Spinal cord (tissue), 10 donors: ENCODE results near the gene BCAS1. TPM values are rescaled to one million over a fixed set of nuclear protein-coding genes. Genes with fewer than 3 reads are reported as not detected.
A peak's percentile ranks its signal among the peaks of the same experiment; 100 is the strongest.

Experiments
- DNase-seq, 6 donors: peaks; one replicate each; pipeline versions ENCODE4 v3.0.0 to v3.0.0-alpha.2; 2013 to 2015; ENCODE audit warnings: low spot score in 6 of 6, low read depth in 4 of 6
- H3K27ac ChIP-seq: one replicate; pipeline ENCODE4 v1.5.1; 2013; ENCODE audit warnings: low read depth, low read length, control low read depth
- H3K27me3 ChIP-seq: one replicate; pipeline ENCODE4 v1.6.1; 2013; ENCODE audit warnings: low read length; ENCODE audit not compliant: control insufficient read depth, insufficient read depth
- H3K36me3 ChIP-seq: one replicate; pipeline ENCODE4 v1.6.1; 2013; ENCODE audit warnings: low read length; ENCODE audit not compliant: control insufficient read depth, insufficient read depth
- H3K4me1 ChIP-seq: one replicate; pipeline ENCODE4 v1.6.1; 2013; ENCODE audit warnings: low read length; ENCODE audit not compliant: control insufficient read depth, insufficient read depth
- H3K4me3 ChIP-seq: one replicate; pipeline ENCODE4 v1.5.1; 2013; ENCODE audit warnings: low read depth, low read length, control low read depth
- H3K9me3 ChIP-seq: one replicate; pipeline ENCODE4 v1.6.1; 2013; ENCODE audit warnings: low read length; ENCODE audit not compliant: control insufficient read depth, insufficient read depth
- WGBS: methylation state at CpG from one replicate; pipeline ENCODE4 v1.1.5; 2013; ENCODE audit warnings: missing lambda C conversion rate; ENCODE audit not compliant: insufficient coverage; 5-methylcytosine and 5-hydroxymethylcytosine counted together
- polyA plus RNA-seq, 2 donors: library from polyadenylated mRNA; unstranded; fragments of 120-200 nt; gene quantifications; one replicate each; pipeline ENCODE4 v1.2.1, GENCODE V29; 2013; ENCODE audit not compliant: insufficient read length in 2 of 2
- total RNA-seq, 2 donors: library from RNA; depleted of rRNA in 1 of 2; stranded (reverse); fragments of 120-200 nt in 1 of 2; fragments of >200 nt in 1 of 2; gene quantifications; one replicate each; pipeline versions ENCODE4 v1.2.3 to v1.2.4, GENCODE V29; 2013 to 2014
- donor health status: healthy.

The BCAS1 gene
- total and polyA plus RNA-seq, 4 donors: 93.3 to 402 (median 189) TPM

GRCh38 chr20:54093423-54094267, 23.3 kb upstream of the BCAS1 start:
- Histone ChIP-seq H3K4me3 (no peak overlapping the region), H3K4me1 (no peaks in the 10 kb centered on the region), H3K27me3 (no peaks in the 10 kb centered on the region), H3K36me3 (no peaks in the 10 kb centered on the region), H3K9me3 (no peaks in the 10 kb centered on the region), H3K27ac (peak overlapping the region; percentile 35)
- WGBS: no CpG with 5 or more reads among the region's 9 CpGs
- peak in 2 of 6 donors; percentile 38 to 54 for DNase-seq

GRCh38 chr20:54092021-54092420, 21.6 kb upstream of the BCAS1 start:
- Histone ChIP-seq H3K4me3 (no peak overlapping the region), H3K9me3 (no peaks in the 10 kb centered on the region), H3K27me3 (no peaks in the 10 kb centered on the region), H3K4me1 (no peaks in the 10 kb centered on the region), H3K27ac (no peak overlapping the region), H3K36me3 (no peaks in the 10 kb centered on the region)
- WGBS: 71% methylated on average over 2 of the region's 2 CpGs
- DNase-seq: no peak

- no peak for DNase-seq
- H3K27me3 ChIP-seq: no peaks in the 10 kb centered on the region
- no peaks in the 10 kb centered on the region for H3K9me3 ChIP-seq
- H3K4me1 ChIP-seq: no peaks in the 10 kb centered on the region
- H3K4me3 ChIP-seq: no peak overlapping the region
- no peaks in the 10 kb centered on the region for H3K36me3 ChIP-seq
- WGBS: 40% methylated on average over 1 of the region's 6 CpGs
- no peak overlapping the region for H3K27ac ChIP-seq
These were observed 20.7 kb upstream of the BCAS1 start for GRCh38 chr20:54091120-54091480.

- 82% methylated on average over 5 of the region's 6 CpGs for WGBS
These were observed 20.1 kb upstream of the BCAS1 start for GRCh38 chr20:54090230-54091119.

GRCh38 chr20:54088430-54088829, 18.0 kb upstream of the BCAS1 start:
- Histone ChIP-seq H3K4me3 (no peak overlapping the region), H3K9me3 (no peaks in the 10 kb centered on the region), H3K27me3 (no peaks in the 10 kb centered on the region), H3K4me1 (no peaks in the 10 kb centered on the region), H3K27ac (no peak overlapping the region), H3K36me3 (no peaks in the 10 kb centered on the region)
- no peak for DNase-seq
- whole genome bisulfite sequencing: no CpG with 5 or more reads among the region's 1 CpG

More at GRCh38 chr20:54090230-54091119, 20.1 kb upstream of the BCAS1 start:
- H3K9me3 ChIP-seq: no peaks in the 10 kb centered on the region
- H3K27me3 ChIP-seq: no peaks in the 10 kb centered on the region
- H3K27ac ChIP-seq: no peak overlapping the region
- no peak overlapping the region for H3K4me3 ChIP-seq
- no peaks in the 10 kb centered on the region for H3K4me1 ChIP-seq
- H3K36me3 ChIP-seq: no peaks in the 10 kb centered on the region
- DNase-seq: no peak

GRCh38 chr20:54086507-54087039, 16.2 kb upstream of the BCAS1 start:
- no peak for DNase-seq
- no peaks in the 10 kb centered on the region for H3K9me3 ChIP-seq
- H3K4me3 ChIP-seq: no peak overlapping the region
- H3K27ac ChIP-seq: no peak overlapping the region
- 84% methylated on average over 9 of the region's 12 CpGs for WGBS
- no peaks in the 10 kb centered on the region for H3K4me1 ChIP-seq
- no peaks in the 10 kb centered on the region for H3K36me3 ChIP-seq
- no peaks in the 10 kb centered on the region for H3K27me3 ChIP-seq

- Histone ChIP-seq H3K27ac (no peak overlapping the region), H3K27me3 (no peaks in the 10 kb centered on the region), H3K9me3 (no peaks in the 10 kb centered on the region), H3K4me1 (no peaks in the 10 kb centered on the region), H3K4me3 (no peak overlapping the region), H3K36me3 (no peaks in the 10 kb centered on the region)
- no peak for DNase-seq
- WGBS: no CpG with 5 or more reads among the region's 3 CpGs
These were observed 15.5 kb upstream of the BCAS1 start for GRCh38 chr20:54085910-54086309.

GRCh38 chr20:54085425-54085824, 15.0 kb upstream of the BCAS1 start:
- no peaks in the 10 kb centered on the region for H3K4me1 ChIP-seq
- H3K27me3 ChIP-seq: no peaks in the 10 kb centered on the region
- H3K27ac ChIP-seq: no peak overlapping the region
- no peak for DNase-seq
- H3K9me3 ChIP-seq: no peaks in the 10 kb centered on the region
- H3K4me3 ChIP-seq: no peak overlapping the region
- H3K36me3 ChIP-seq: no peaks in the 10 kb centered on the region
- no CpG with 5 or more reads among the region's 1 CpG for WGBS

- Histone ChIP-seq H3K4me1 (no peaks in the 10 kb centered on the region), H3K9me3 (no peaks in the 10 kb centered on the region), H3K27me3 (no peaks in the 10 kb centered on the region), H3K4me3 (no peak overlapping the region), H3K27ac (no peak overlapping the region), H3K36me3 (no peaks in the 10 kb centered on the region)
- WGBS: 66% methylated on average over 5 of the region's 5 CpGs
- peak in 1 of 6 donors; percentile 55 for DNase-seq
These were observed 14.5 kb upstream of the BCAS1 start for GRCh38 chr20:54084727-54085388.
